Left ventricle myocardium inferior (tissue), 1 donor: ENCODE measurements around the gene ADPRH. TPM values are rescaled to one million over a fixed set of nuclear protein-coding genes. Genes with fewer than 3 reads are reported as not detected.
"Not testable (repeated sequence)": the region's sequence is repeated elsewhere in the genome, so short reads cannot be mapped to it uniquely, and the experiment has no call there.

ENCODE experiments used
- DNase-seq: peaks from one replicate; pipeline ENCODE4 v3.0.0-alpha.2; 2020
- H3K27ac ChIP-seq: fragments of 200-600 bp; replicated peaks from 2 replicates; pipeline ENCODE4 v1.8.0; 2021
- H3K27me3 ChIP-seq: fragments of 200-600 bp; 2 replicates; pipeline ENCODE4 v1.8.0; 2021; ENCODE audit warnings: low read depth
- H3K36me3 ChIP-seq: fragments of 200-600 bp; 2 replicates; pipeline ENCODE4 v1.8.0; 2021
- H3K4me1 ChIP-seq: fragments of 200-600 bp; 2 replicates; pipeline ENCODE4 v1.8.0; 2021
- H3K4me3 ChIP-seq: fragments of 200-600 bp; 2 replicates; pipeline ENCODE4 v1.8.0; 2021; ENCODE audit warnings: mild to moderate bottlenecking, moderate library complexity
- H3K9me3 ChIP-seq: fragments of 200-600 bp; replicated peaks from 2 replicates; pipeline ENCODE4 v1.8.0; 2021
- intact Hi-C: fragments of 100-400 bp; cut with micrococcal nuclease; formaldehyde crosslinking; loops from one replicate; pipeline ENCODE4 v1.11.0; 2022
- total RNA-seq: library from RNA; stranded (reverse); fragmentation: NEBNext Ultra II Directional; extraction: Animal tissue kit (Norgen Biotek cat#: 25700); gene quantifications from one replicate; pipeline ENCODE4 v1.2.1, GENCODE V29; 2021
- TF ChIP-seq, protein P1 (sequence below): fragments of 200-600 bp; IDR thresholded peaks from 2 replicates; pipeline ENCODE4 v1.8.0; 2021; ENCODE audit warnings: antibody characterized with exemption, mild to moderate bottlenecking, borderline replicate concordance
- donor health status: DM: no; HTN: yes; CAD: no; lungs with severe emphysema.

ADPRH gene
- total RNA-seq, 1 donor from 2014 or later = 9.8 TPM

DNA sequence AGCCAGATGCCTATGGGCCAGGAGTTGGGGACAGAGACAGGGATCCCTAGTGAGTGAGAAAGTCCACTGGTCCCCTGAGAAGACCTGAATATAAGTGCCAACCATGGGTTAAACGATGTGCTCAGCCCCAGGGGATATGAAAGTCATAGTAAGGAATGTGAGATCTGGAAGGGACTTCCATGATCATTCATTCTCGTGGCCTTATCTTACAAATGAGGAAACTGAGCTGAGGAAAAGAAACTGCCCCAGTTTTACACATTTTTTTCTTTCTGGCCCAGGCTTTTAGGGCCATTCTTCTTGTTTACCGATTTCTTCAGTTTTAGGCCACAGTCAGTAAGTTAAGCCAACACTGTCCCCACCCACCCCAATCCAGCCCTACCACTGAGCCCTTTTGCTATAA is 31.0 kb upstream of the ADPRH start:
- Histone ChIP-seq H3K4me1 (no peaks in the 10 kb centered on the region), H3K9me3 (no peaks in the 10 kb centered on the region), H3K27me3 (no peaks in the 10 kb centered on the region), H3K4me3 (no peak overlapping the region), H3K36me3 (no peaks in the 10 kb centered on the region), H3K27ac (no peak overlapping the region)
- TF ChIP-seq, protein P1, sequence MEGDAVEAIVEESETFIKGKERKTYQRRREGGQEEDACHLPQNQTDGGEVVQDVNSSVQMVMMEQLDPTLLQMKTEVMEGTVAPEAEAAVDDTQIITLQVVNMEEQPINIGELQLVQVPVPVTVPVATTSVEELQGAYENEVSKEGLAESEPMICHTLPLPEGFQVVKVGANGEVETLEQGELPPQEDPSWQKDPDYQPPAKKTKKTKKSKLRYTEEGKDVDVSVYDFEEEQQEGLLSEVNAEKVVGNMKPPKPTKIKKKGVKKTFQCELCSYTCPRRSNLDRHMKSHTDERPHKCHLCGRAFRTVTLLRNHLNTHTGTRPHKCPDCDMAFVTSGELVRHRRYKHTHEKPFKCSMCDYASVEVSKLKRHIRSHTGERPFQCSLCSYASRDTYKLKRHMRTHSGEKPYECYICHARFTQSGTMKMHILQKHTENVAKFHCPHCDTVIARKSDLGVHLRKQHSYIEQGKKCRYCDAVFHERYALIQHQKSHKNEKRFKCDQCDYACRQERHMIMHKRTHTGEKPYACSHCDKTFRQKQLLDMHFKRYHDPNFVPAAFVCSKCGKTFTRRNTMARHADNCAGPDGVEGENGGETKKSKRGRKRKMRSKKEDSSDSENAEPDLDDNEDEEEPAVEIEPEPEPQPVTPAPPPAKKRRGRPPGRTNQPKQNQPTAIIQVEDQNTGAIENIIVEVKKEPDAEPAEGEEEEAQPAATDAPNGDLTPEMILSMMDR = no peak
- no peak for DNase-seq
- intact Hi-C loops = no loop called here

- H3K36me3 ChIP-seq = no peaks in the 10 kb centered on the region
- intact Hi-C loops = no loop called here
- no peak overlapping the region for H3K27ac ChIP-seq
- no peak for DNase-seq
- no peaks in the 10 kb centered on the region for H3K4me1 ChIP-seq
- TF ChIP-seq, protein P1 = peak; percentile 44
- H3K27me3 ChIP-seq = no peaks in the 10 kb centered on the region
- no peaks in the 10 kb centered on the region for H3K9me3 ChIP-seq
- H3K4me3 ChIP-seq = no peak overlapping the region
These were observed 28.9 kb upstream of the ADPRH start for GRCh38 chr3:119550192-119550910.

- H3K27me3 ChIP-seq = no peaks in the 10 kb centered on the region
- no peaks in the 10 kb centered on the region for H3K36me3 ChIP-seq
- H3K27ac ChIP-seq = no peak overlapping the region
- H3K4me3 ChIP-seq = no peak overlapping the region
- TF ChIP-seq, protein P1 = no peak
- no peaks in the 10 kb centered on the region for H3K4me1 ChIP-seq
- H3K9me3 ChIP-seq = no peaks in the 10 kb centered on the region
- intact Hi-C loops = no loop called here
- DNase-seq = no peak
These were observed 27.7 kb upstream of the ADPRH start for GRCh38 chr3:119551598-119551997.

GRCh38 chr3:119552928-119553327 is 26.4 kb upstream of the ADPRH start:
- H3K9me3 ChIP-seq, H3K27ac ChIP-seq, intact Hi-C loops, H3K4me1 ChIP-seq, H3K4me3 ChIP-seq, DNase-seq, H3K36me3 ChIP-seq, H3K27me3 ChIP-seq: not testable (repeated sequence)

DNA sequence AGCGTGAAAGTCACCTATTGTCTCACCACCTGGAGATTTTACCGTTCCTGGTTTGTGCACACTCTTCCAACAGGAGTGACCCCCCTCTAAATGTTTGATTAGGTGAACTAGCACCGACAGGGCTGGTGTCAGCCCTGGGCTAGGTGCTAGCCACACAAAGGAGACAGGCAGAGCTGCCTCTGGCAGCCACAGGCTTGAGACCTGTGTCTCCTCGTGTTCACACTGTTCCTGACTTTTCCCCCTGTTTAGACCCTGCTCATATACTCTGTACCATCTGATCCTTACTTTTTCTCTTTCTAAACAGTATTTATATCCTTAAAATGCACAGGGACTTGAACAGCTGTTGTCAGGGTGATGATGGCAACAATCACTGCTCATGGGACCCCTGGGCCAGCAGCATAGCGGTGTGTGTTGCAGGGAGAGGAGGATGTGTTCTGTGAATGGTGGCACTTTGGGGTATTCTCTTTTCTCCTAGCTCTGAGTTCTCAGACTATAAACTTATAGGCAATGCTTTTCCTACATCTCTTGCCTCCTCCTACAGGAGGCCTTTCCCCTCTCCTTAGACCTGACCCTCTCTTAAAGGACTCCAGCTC is 25.4 kb upstream of the ADPRH start:
- intact Hi-C loops = no loop called here

More for the DNA sequence above, 25.4 kb upstream of the ADPRH start:
- H3K9me3 ChIP-seq = no peaks in the 10 kb centered on the region
- H3K4me3 ChIP-seq = no peak overlapping the region
- H3K36me3 ChIP-seq = no peaks in the 10 kb centered on the region
- no peak overlapping the region for H3K27ac ChIP-seq
- DNase-seq = no peak
- TF ChIP-seq, protein P1 = no peak
- no peaks in the 10 kb centered on the region for H3K27me3 ChIP-seq
- H3K4me1 ChIP-seq = no peaks in the 10 kb centered on the region
